NCI-H146 treated with DMSO at 0.1 percent for 48 hours (cell line): ENCODE measurements around the gene DKKL1.

Experiments used
- DNase-seq: peaks from one replicate; lab custom pipeline; 2025; ENCODE audit not compliant: unreplicated experiment; lab: John Stamatoyannopoulos, UW

The DKKL1 gene

GRCh38 chr19:49338023-49338677 is 25.5 kb upstream of the DKKL1 start:
- DNase-seq, result no peak

DNA sequence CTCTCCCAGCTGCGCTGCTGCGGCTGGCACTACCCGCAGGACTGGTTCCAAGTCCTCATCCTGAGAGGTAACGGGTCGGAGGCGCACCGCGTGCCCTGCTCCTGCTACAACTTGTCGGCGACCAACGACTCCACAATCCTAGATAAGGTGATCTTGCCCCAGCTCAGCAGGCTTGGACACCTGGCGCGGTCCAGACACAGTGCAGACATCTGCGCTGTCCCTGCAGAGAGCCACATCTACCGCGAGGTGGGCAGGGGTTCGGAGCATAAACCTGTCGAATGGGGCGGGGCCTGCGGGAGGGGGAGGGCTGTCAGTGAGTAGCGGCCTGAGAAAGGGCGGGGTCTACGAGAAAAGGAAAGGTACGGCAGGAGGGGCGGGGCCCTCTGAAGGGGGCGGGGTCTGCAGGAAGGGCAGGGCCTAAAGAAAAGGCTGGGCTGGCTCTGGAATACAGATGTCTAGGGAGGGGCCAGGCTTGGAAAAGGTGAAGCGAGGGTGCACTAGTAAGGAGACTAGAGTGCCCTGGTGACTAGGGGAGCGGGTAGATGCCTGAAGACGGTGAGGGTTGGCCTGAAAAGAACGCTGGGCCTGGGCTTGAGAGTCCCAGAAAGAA is 24.9 kb upstream of the DKKL1 start:
- DNase-seq, result no peak

- no peak for DNase-seq
These were observed 24.2 kb upstream of the DKKL1 start for GRCh38 chr19:49339301-49340068.

DNA sequence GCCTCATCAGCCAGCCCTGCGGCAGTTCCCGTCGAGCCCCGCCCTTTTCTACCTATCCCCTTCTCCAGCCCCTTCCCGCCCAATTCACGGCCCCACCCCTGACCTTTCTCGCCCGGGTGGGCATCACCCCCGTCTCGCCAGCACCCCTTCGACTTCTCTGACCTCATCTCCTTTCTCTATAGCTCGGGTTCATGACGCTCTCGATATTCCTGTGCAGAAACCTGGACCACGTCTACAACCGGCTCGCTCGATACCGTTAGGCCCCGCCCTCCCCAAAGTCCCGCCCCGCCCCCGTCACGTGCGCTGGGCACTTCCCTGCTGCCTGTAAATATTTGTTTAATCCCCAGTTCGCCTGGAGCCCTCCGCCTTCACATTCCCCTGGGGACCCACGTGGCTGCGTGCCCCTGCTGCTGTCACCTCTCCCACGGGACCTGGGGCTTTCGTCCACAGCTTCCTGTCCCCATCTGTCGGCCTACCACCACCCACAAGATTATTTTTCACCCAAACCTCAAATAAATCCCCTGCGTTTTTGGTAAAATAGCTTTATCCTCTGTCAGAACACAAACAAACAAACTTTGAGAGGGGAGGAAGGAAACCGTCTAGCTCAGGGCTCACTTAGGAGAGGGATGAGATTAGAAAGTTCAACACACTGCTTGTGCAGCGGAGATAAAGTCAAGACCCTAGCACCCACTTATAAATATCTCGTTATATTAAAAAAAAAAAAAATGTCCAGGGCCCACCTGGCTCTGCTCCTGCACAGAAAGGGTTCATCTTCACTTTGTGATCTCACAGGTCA is 23.4 kb upstream of the DKKL1 start:
- DNase-seq, result no peak

GRCh38 chr19:49340865-49341718 is 22.6 kb upstream of the DKKL1 start:
- no peak for DNase-seq

DNA sequence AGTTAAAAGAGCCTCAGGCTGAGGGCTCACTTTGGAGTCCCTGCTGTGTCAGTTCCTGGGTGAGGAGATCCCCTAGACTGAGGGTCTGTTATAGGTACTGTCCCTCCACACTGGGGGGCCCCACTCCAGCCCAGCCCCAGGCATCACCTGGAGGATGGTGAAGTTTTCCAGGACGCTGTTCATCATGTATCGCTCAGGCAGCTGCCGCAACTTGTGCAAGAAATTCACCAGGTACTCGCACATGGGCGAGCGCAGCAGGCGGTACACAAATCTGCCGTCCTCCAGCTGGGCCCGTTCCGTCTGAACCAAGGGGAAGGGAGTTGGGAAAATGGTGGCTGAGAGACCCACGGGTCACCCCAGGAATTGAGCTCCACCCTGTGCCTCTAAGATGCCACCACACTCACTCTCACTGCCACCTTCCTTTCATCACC is 21.4 kb upstream of the DKKL1 start:
- DNase-seq, result no peak

- DNase-seq, result no peak
These were observed 20.6 kb upstream of the DKKL1 start for GRCh38 chr19:49343123-49343522.

DNA sequence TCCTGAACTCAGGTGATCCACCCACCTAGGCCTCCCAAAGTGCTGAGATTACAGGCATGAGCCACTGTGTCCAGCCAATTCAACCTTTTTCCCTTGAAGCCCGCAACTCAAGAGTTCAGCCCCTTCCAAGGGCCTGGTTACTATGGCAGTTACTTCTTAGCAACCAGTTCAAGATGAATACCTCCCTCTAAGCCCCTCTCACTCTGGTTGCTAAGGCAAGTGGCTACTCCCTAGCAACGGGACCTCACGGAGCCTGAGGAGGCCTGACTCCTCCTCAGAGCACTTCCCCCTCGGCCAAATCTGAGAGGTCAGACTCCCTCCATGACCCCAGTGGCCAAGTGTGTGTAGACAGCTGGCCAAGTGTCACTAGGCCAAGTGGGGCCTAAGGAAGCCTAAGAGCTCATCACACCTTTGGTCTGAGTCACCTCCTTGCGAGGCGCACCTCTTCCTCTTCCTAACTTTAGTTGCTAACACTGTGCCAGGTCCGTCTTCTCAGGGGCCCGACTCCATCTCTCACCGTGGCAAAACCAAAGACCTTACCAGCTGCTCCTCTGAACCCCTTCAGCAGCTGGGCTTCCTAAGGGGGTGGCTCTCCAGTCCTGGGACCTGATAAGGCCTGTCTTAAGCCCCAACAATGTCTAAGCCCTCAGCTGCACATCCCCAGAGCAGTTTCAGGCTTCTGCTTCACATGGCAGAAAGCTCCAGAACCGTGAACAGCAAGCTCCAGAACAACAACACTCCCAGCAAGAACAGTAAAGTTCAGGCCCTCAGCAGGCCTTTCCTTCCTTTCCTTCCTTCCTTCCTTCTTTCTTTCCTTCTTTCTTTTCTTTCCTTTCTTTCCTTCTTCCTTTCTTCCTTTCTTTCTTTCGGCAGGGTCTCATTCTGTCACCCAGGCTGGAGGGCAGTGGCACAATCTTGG is 18.9 kb upstream of the DKKL1 start:
- no peak for DNase-seq

DNA sequence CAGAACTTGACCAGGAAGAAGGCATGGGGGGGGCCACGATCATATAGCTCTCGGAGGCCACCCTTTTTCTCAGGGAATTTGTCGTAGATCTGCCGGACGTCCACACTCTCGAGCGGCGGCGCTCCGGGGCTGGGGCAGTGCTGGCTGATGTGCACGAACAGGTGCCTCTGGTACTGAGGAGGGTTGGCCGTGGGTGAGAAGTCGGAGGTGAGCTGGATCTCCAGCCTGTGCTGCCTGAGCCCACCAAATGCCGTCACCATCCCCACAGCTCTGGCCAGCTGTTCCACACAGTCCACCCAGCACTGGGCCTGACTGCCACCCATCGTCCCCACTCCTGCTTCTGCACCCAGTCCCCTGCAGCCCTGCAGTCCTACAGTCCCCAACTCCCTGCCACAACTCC is 16.5 kb upstream of the DKKL1 start:
- DNase-seq, result no peak

DNA sequence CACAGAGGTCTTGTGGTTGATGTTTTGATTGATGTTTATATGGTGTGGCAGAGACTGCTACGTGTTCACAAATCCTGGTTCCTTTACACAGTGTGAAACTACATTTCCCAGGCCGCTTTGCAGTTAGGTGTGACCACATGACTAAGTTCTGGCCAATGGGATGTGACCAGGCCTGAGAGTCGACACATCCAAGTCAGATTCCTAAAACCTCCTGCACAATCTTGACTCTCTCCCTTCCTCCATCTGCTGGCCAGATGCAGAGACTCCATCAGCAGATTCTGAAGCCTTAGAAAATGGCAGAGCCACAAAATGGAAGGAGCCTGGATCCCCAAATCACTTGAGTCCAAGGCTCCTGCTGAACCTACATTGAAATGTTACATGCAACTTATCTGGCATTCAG is 15.8 kb upstream of the DKKL1 start:
- DNase-seq, result no peak

- DNase-seq, result no peak
These were observed 15.1 kb upstream of the DKKL1 start for GRCh38 chr19:49348305-49349189.

- no peak for DNase-seq
These were observed 14.1 kb upstream of the DKKL1 start for GRCh38 chr19:49349567-49349966.

DNA sequence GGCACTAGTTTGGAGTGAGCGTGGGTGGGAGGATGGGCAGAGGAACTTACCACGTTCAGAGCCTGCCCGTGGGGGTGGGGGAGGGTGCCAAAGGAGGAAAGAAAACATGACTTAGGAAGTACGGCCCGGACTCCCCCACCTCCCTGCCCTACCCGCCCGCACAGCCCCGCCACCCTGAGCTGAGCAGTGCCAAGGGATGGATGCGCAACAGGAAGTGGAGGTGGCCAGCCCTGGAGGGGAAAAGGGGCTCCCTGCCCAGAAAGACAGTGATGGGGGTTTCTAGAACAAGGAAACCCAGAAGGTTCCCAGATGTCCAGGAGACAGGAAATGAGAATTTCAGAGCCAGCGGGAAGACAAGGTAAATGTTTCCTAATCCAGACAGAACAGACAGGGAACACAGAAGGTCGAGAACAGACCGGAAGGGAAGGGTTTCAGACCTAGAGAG is 7.7 kb upstream of the DKKL1 start:
- DNase-seq, result no peak

DNA sequence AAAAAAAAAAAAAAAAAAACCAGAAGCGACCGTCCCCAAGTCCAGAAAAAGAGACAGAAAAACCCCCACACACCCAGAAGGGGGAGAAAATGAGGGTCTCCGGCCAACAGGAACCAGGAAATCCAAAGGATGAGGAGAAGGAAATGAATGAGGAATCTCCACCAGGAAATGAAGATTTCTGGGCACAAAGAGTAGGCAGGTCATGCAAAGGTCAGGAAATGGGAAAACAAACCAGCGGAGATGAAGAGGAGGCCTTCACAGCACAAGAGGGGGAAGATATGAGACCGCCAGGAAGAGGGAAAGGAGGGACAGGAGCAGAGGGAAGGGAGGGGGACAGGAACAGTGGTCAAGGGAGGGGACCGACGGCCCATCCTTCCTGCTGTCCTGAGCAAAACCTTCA is 7.3 kb upstream of the DKKL1 start:
- DNase-seq, result no peak

DNA sequence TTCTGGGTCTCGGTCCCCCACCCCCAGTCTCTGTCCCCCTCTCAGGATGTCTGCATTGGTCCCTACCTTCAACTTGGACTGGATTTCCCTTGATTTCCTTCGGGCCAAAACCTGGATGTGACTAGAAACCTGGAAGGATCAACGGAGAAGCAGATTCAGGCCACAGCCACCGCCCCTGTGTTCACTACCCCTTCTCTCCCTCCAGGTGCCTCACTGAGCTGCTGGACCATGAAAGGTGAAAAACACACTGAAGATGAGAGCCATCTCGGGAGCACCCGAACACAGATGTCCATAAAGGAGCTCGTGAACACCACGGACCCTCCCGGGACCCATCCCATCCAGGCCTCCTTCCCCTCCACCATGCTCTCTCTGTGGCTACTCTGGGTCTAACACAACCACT is 6.5 kb upstream of the DKKL1 start:
- DNase-seq, result no peak

DNA sequence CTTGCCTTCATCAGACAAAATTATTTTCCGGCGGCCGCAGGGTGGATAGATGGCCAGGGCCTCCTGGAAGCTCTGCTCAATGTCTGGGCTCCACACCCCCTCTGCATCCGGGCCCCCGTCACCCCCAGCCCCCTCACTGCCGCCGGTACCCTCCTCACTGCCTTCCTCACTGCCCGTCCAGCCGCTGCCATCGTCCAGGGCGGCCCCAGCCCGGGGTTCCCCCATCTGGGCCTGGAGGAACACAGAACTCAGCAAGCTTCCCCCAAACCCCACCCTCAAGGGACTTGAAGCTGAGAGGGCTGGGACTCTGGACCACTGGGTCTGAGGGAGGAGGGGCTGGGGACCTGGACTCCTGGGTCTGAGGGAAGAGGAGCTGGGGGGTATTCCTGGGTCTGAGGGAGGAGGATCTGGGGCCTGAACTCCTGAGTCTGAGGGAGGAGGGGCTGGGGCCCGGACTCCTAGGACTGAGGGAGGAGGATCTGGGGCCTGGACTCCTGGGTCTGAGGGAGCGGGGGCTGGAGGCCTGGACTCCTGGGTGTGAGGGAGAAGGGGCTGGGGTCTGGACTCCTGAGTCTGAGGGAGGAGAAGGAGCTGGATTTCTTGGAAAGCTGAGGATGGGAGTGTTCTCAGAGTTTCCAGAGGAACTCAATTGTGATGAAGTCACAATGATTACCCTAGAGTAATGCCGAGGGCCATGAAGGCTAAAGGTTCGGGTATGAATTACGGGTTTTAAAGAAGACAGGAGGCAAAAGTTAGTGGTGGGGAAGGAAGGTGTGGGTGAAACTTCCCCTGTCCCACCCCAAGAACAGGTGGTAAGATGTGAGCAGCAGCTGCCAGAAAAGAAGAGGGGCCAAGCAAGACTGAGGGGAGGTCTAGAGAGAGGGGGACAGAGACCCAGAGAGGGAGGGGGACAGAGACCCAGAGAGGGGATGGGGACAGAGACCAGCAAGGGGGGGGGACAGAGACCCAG is 3.5 kb upstream of the DKKL1 start:
- DNase-seq, result no peak

GRCh38 chr19:49361438-49362047 is 2.1 kb upstream of the DKKL1 start:
- no peak for DNase-seq
